GM19328 (cell line): Measurements from ENCODE around the gene GALNT9.

Experiments
- ATAC-seq: cut with Tn5 transposase; IDR thresholded peaks from one replicate; pipeline ENCODE4 v1.9.1; 2021; ENCODE audit warnings: mild to moderate bottlenecking, moderate library complexity; ENCODE audit not compliant: unreplicated experiment

GALNT9 gene

GRCh38 chr12:132344601-132345000, 15.2 kb upstream of the GALNT9 start:
- ATAC-seq, result no peak

- ATAC-seq, result no peak
These were observed 14.8 kb upstream of the GALNT9 start for GRCh38 chr12:132344181-132344580.

- no peak for ATAC-seq
These were observed 14.1 kb upstream of the GALNT9 start for GRCh38 chr12:132343294-132344004.

- no peak for ATAC-seq
These were observed 13.2 kb upstream of the GALNT9 start for GRCh38 chr12:132342251-132343227.

- ATAC-seq, result no peak
These were observed 12.1 kb upstream of the GALNT9 start for GRCh38 chr12:132341318-132342050.

GRCh38 chr12:132340266-132341035, 11.1 kb upstream of the GALNT9 start:
- no peak for ATAC-seq

- no peak for ATAC-seq
These were observed 10.5 kb upstream of the GALNT9 start for GRCh38 chr12:132339856-132340255.

GRCh38 chr12:132338781-132339180, 9.4 kb upstream of the GALNT9 start:
- ATAC-seq, result no peak

- no peak for ATAC-seq
These were observed 8.9 kb upstream of the GALNT9 start for GRCh38 chr12:132338311-132338710.

GRCh38 chr12:132337557-132337956, 8.2 kb upstream of the GALNT9 start:
- ATAC-seq, result no peak

- no peak for ATAC-seq
These were observed 7.3 kb upstream of the GALNT9 start for GRCh38 chr12:132336451-132337413.

GRCh38 chr12:132335179-132335756, 5.9 kb upstream of the GALNT9 start:
- ATAC-seq, result no peak

- ATAC-seq, result no peak
These were observed 4.4 kb upstream of the GALNT9 start for GRCh38 chr12:132333766-132334165.

- no peak for ATAC-seq
These were observed 3.9 kb upstream of the GALNT9 start for GRCh38 chr12:132333273-132333672.

- no peak for ATAC-seq
These were observed 1.1 kb upstream of the GALNT9 start for GRCh38 chr12:132330549-132330881.

- ATAC-seq, result no peak
These were observed 545 bp upstream of the GALNT9 start for GRCh38 chr12:132329720-132330548.

- ATAC-seq, result no peak
These were observed 933 bp downstream of the GALNT9 start for GRCh38 chr12:132328282-132329029.
